ENCODE results near the gene BDKRB1. TPM values are rescaled to one million over a fixed set of nuclear protein-coding genes. Genes with fewer than 3 reads are reported as not detected.
A peak's percentile ranks its signal among the peaks of the same experiment; 100 is the strongest.

The BDKRB1 gene
- total and polyA plus RNA-seq, 2 donors (not counting 1 experiment from before 2014, with no cell fraction given), result 5.4 to 22.5 TPM

DNA sequence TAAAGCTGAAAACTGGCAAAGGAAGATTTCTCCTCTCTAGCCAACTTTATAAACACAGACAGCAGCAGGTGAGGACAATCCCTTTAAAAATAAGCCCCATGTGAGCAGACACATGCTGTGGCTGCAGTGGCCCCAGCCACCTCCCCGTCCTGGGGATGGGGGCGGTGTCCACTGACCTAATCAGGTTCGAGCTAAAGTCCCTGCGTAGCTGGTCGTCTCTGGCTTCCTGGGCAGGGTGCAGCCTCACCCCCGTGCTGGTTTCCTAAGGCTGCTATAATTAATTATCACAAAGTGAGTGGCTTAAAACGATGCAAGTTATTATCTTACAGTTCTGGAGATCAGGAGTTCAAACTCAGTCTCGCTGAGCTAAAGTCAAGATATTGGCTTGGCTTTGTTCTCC is 1.0 kb downstream of the BDKRB1 start:
- Histone ChIP-seq H3K27ac (ENCODE audit: insufficient read depth, low read length) (peak overlapping the region; percentile 95), H3K4me3 (replicated peaks in 1 of 4; ENCODE audit: control extremely low read depth in 1 of 4, insufficient read depth in 1 of 4, low read depth in 3 of 4, low read length in 4 of 4) (peak overlapping the region in 3 of 4 experiments; percentile 14 to 52 (median 20)), H3K4me2 (ENCODE audit: extremely low read depth, insufficient read depth, low read length) (peak overlapping the region; percentile 32), H2AFZ (ENCODE audit: low read length) (no peak overlapping the region), H3K79me2 (ENCODE audit: control insufficient read depth, insufficient read depth, low read length) (peaks cover 7% of the 10 kb centered on the region), H4K20me1 (ENCODE audit: control insufficient read depth, extremely low read depth, insufficient read depth, low read length) (no peaks in the 10 kb centered on the region), H3K36me3 (ENCODE audit: control insufficient read depth, insufficient read depth, low read length) (no peaks in the 10 kb centered on the region), H3K9ac (ENCODE audit: insufficient read depth, low read length) (no peak overlapping the region), H3K27me3 (ENCODE audit: control insufficient read depth, insufficient read depth, low read length) (no peaks in the 10 kb centered on the region), H3K9me3 (ENCODE audit: control insufficient read depth, insufficient read depth, low read depth, low read length) (no peaks in the 10 kb centered on the region), H3K4me1 (ENCODE audit: control insufficient read depth, extremely low read depth, insufficient read depth, low read length) (peaks cover 35% of the 10 kb centered on the region)
- no peak for DNase-seq (ENCODE audit: low read depth in 2 of 2)
- TF ChIP-seq, protein P1, sequence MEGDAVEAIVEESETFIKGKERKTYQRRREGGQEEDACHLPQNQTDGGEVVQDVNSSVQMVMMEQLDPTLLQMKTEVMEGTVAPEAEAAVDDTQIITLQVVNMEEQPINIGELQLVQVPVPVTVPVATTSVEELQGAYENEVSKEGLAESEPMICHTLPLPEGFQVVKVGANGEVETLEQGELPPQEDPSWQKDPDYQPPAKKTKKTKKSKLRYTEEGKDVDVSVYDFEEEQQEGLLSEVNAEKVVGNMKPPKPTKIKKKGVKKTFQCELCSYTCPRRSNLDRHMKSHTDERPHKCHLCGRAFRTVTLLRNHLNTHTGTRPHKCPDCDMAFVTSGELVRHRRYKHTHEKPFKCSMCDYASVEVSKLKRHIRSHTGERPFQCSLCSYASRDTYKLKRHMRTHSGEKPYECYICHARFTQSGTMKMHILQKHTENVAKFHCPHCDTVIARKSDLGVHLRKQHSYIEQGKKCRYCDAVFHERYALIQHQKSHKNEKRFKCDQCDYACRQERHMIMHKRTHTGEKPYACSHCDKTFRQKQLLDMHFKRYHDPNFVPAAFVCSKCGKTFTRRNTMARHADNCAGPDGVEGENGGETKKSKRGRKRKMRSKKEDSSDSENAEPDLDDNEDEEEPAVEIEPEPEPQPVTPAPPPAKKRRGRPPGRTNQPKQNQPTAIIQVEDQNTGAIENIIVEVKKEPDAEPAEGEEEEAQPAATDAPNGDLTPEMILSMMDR (conservative IDR thresholded peaks at IDR 0.05 in 1 of 2, IDR thresholded peaks at IDR 0.05 in 1 of 2; ENCODE audit: low read depth in 1 of 2, low read length in 2 of 2), result no peak
- no peak for TF ChIP-seq EZH2 (IDR thresholded peaks at IDR 0.05; ENCODE audit: low read length, missing control alignments)

DNA sequence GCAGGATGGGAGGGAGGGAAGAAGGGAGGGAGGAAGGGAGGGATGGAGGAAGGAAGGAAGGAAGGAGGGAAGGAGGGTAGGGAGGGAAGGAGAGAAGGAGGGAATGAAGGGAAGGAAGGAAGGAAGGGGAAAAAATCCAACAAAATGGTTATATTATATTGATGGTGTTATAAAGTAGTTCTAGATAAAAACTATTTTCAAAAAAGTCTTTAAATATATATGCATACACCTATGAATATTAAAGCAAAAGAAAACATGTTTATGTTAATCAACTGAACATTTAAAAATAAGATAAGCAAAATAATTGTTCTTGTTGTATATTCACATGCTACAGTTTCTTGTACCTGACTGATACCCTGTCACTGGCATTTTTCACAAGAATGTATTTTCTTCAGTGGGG is 1.9 kb downstream of the BDKRB1 start:
- Histone ChIP-seq H3K79me2 (ENCODE audit: control insufficient read depth, insufficient read depth, low read length) (peaks cover 7% of the 10 kb centered on the region), H3K9me3 (ENCODE audit: control insufficient read depth, insufficient read depth, low read depth, low read length) (no peaks in the 10 kb centered on the region), H3K27me3 (ENCODE audit: control insufficient read depth, insufficient read depth, low read length) (no peaks in the 10 kb centered on the region), H3K4me1 (ENCODE audit: control insufficient read depth, extremely low read depth, insufficient read depth, low read length) (peaks cover 28% of the 10 kb centered on the region), H4K20me1 (ENCODE audit: control insufficient read depth, extremely low read depth, insufficient read depth, low read length) (no peaks in the 10 kb centered on the region), H2AFZ (ENCODE audit: low read length) (no peak overlapping the region), H3K4me3 (replicated peaks in 1 of 4; ENCODE audit: control extremely low read depth in 1 of 4, insufficient read depth in 1 of 4, low read depth in 3 of 4, low read length in 4 of 4) (peak overlapping the region in 3 of 4 experiments; percentile 14 to 52 (median 20)), H3K9ac (ENCODE audit: insufficient read depth, low read length) (no peak overlapping the region), H3K36me3 (ENCODE audit: control insufficient read depth, insufficient read depth, low read length) (no peaks in the 10 kb centered on the region), H3K27ac (ENCODE audit: insufficient read depth, low read length) (no peak overlapping the region), H3K4me2 (ENCODE audit: extremely low read depth, insufficient read depth, low read length) (peak overlapping the region; percentile 29)
- no peak for DNase-seq (ENCODE audit: low read depth in 2 of 2)
- no peak for TF ChIP-seq EZH2 (IDR thresholded peaks at IDR 0.05; ENCODE audit: low read length, missing control alignments)
- TF ChIP-seq, protein P1 (conservative IDR thresholded peaks at IDR 0.05 in 1 of 2, IDR thresholded peaks at IDR 0.05 in 1 of 2; ENCODE audit: low read depth in 1 of 2, low read length in 2 of 2), result no peak

DNA sequence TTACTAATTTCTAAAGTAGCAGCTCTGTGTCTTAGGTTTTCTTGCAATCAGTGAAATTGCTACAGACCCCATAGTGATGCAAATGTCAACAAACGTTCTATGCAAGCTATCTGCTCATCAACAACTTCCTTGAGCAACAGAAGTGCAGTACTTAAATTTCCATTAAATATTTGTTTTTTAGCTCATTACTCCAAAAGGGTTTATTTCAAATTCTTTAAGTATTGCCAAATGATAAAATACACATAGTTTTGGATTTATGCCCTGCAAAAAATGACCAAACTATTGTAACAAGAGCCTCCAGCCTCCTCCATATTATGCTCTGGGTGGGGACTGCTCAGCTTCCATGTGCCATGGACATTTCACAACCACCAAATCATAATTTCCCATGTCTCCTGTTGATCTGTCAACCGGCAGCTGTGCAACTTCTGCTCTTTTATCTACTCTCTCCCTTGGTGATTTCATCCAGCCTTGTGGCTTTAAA is 4.4 kb downstream of the BDKRB1 start:
- peaks cover 7% of the 10 kb centered on the region for H3K79me2 ChIP-seq (ENCODE audit: control insufficient read depth, insufficient read depth, low read length)
- H4K20me1 ChIP-seq (ENCODE audit: control insufficient read depth, extremely low read depth, insufficient read depth, low read length), result no peaks in the 10 kb centered on the region
- peak overlapping the region; percentile 0 for H3K27ac ChIP-seq (ENCODE audit: insufficient read depth, low read length)
- peaks cover 19% of the 10 kb centered on the region for H3K4me1 ChIP-seq (ENCODE audit: control insufficient read depth, extremely low read depth, insufficient read depth, low read length)
- no peak overlapping the region for H3K4me2 ChIP-seq (ENCODE audit: extremely low read depth, insufficient read depth, low read length)
- no peak overlapping the region for H2AFZ ChIP-seq (ENCODE audit: low read length)
- peak; percentile 57 to 98 for DNase-seq (ENCODE audit: low read depth in 2 of 2)
- H3K36me3 ChIP-seq (ENCODE audit: control insufficient read depth, insufficient read depth, low read length), result peaks cover 5% of the 10 kb centered on the region
- TF ChIP-seq EZH2 (IDR thresholded peaks at IDR 0.05; ENCODE audit: low read length, missing control alignments), result no peak
- TF ChIP-seq, protein P1 (conservative IDR thresholded peaks at IDR 0.05 in 1 of 2, IDR thresholded peaks at IDR 0.05 in 1 of 2; ENCODE audit: low read depth in 1 of 2, low read length in 2 of 2), result no peak
- H3K9me3 ChIP-seq (ENCODE audit: control insufficient read depth, insufficient read depth, low read depth, low read length), result no peaks in the 10 kb centered on the region
- H3K9ac ChIP-seq (ENCODE audit: insufficient read depth, low read length), result no peak overlapping the region
- H3K27me3 ChIP-seq (ENCODE audit: control insufficient read depth, insufficient read depth, low read length), result no peaks in the 10 kb centered on the region
- H3K4me3 ChIP-seq (replicated peaks in 1 of 4; ENCODE audit: control extremely low read depth in 1 of 4, insufficient read depth in 1 of 4, low read depth in 3 of 4, low read length in 4 of 4), result no peak overlapping the region

All from fibroblast of lung (primary cell).